GM23248 (cell line): Measurements from ENCODE around the gene MAP3K1. TPM values are rescaled to one million over a fixed set of nuclear protein-coding genes. Genes with fewer than 3 reads are reported as not detected.

ENCODE experiments used
- DNase-seq: peaks from one replicate; pipeline ENCODE4 v3.0.0-alpha.2; 2015
- H2AFZ ChIP-seq: fragments of 200-600 bp; sonication (generic); 2 replicates; pipeline ENCODE4 v1.6.1; 2016; ENCODE audit warnings: antibody characterized with exemption
- H3F3A ChIP-seq: fragments of 200-600 bp; sonication (generic); 2 replicates; pipeline ENCODE4 v1.6.1; 2016; ENCODE audit warnings: mild to moderate bottlenecking, antibody characterized with exemption, mixed run types; ENCODE audit not compliant: insufficient read depth
- H3K27ac ChIP-seq: fragments of 200-600 bp; sonication (generic); 2 replicates; pipeline ENCODE4 v1.5.1; 2016; ENCODE audit warnings: mild to moderate bottlenecking
- H3K27me3 ChIP-seq: fragments of 200-600 bp; sonication (generic); replicated peaks from 2 replicates; pipeline ENCODE4 v1.6.1; 2016; ENCODE audit warnings: mild to moderate bottlenecking; ENCODE audit not compliant: insufficient read depth
- H3K36me3 ChIP-seq: fragments of 200-600 bp; sonication (generic); 2 replicates; pipeline ENCODE4 v1.6.1; 2016; ENCODE audit warnings: low read depth, mild to moderate bottlenecking
- H3K4me1 ChIP-seq: fragments of 200-600 bp; sonication (generic); 2 replicates; pipeline ENCODE4 v1.6.1; 2016; ENCODE audit warnings: mild to moderate bottlenecking; ENCODE audit not compliant: insufficient read depth
- H3K4me2 ChIP-seq: fragments of 200-600 bp; sonication (generic); one replicate; pipeline ENCODE4 v1.6.1; 2016; ENCODE audit warnings: mild to moderate bottlenecking; ENCODE audit not compliant: unreplicated experiment
- H3K4me3 ChIP-seq: fragments of 200-600 bp; sonication (generic); 2 replicates; pipeline ENCODE4 v1.5.1; 2016; ENCODE audit warnings: mild to moderate bottlenecking
- H3K79me2 ChIP-seq: fragments of 200-600 bp; sonication (generic); 2 replicates; pipeline ENCODE4 v1.6.1; 2016; ENCODE audit warnings: mild to moderate bottlenecking; ENCODE audit not compliant: insufficient read depth
- H3K9ac ChIP-seq: fragments of 200-600 bp; sonication (generic); 2 replicates; pipeline ENCODE4 v1.6.1; 2016; ENCODE audit warnings: mild to moderate bottlenecking
- H3K9me2 ChIP-seq: fragments of 200-600 bp; sonication (generic); 2 replicates; pipeline ENCODE4 v1.6.1; 2016; ENCODE audit warnings: mixed run types, mild to moderate bottlenecking, moderate library complexity; ENCODE audit not compliant: insufficient read depth
- H3K9me3 ChIP-seq: fragments of 200-600 bp; sonication (generic); one replicate; pipeline ENCODE4 v1.6.1; 2017; ENCODE audit warnings: low read depth
- H4K20me1 ChIP-seq: fragments of 200-600 bp; sonication (generic); 2 replicates; pipeline ENCODE4 v1.6.0; 2016; ENCODE audit not compliant: insufficient read depth
- EZH2 ChIP-seq: fragments of 200-600 bp; sonication (generic); IDR thresholded peaks from 2 replicates; pipeline ENCODE4 v1.6.1; 2018; ENCODE audit warnings: antibody characterized with exemption, mild to moderate bottlenecking; ENCODE audit not compliant: insufficient read depth, poor library complexity, severe bottlenecking
- EZH2phosphoT487 ChIP-seq: fragments of 200-600 bp; sonication (generic); IDR thresholded peaks from 2 replicates; pipeline ENCODE4 v1.6.1; 2018; ENCODE audit warnings: antibody characterized with exemption, moderate library complexity, mild to moderate bottlenecking, low read depth; ENCODE audit not compliant: insufficient read depth
- WGBS, 2 experiments: methylation state at CpG; one replicate each; pipeline ENCODE4 v1.1.6; 2015 to 2017; ENCODE audit warnings: low lambda C conversion rate in 2 of 2, low coverage in 1 of 2; ENCODE audit errors: missing lambda C conversion rate in 2 of 2; 5-methylcytosine and 5-hydroxymethylcytosine counted together
- in situ Hi-C: fragments of 300-500 bp; cut with MboI; formaldehyde crosslinking; loops from 2 replicates; pipeline ENCODE4 v1.15.0; 2020
- polyA plus RNA-seq: library from polyadenylated mRNA; unstranded; fragments of >200 nt; fragmentation: Nextera tagmentation; extraction: Ambion mirVana; gene quantifications from 2 replicates; pipeline ENCODE4 v1.2.1, GENCODE V29; 2016
- total RNA-seq: library from RNA; depleted of rRNA; stranded (reverse); fragments of >200 nt; shearing (Covaris generic); gene quantifications from 2 replicates; pipeline ENCODE4 v1.2.3, GENCODE V29; 2014

The MAP3K1 gene
- total and polyA plus RNA-seq, 2 experiments from 2014 or later: 1.8 to 4.6 TPM

DNA sequence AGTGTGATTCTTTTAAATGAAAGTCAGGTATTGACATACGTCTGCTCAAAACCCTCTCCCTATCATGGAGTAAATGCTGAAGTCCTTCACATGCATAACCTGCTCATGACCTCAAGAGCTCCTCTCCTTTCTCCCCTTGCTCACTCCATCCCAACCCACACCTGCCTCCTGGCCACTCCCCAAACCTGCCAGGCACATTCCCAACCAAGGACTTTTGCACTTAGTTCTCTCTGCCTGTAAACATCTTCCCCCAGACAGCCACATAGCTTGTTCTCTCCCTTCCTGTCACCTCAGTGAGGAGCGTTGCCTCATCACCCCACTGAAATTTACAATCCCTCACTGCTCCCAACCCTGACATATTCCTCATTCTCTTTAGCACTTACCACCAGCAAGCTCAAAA, 102.7 kb downstream of the MAP3K1 start:
- in situ Hi-C loops: loop anchor here (25.0 kb wide), 1 partner anchor 1544 kb away; the partner anchor contains the start of gene PLK2

DNA sequence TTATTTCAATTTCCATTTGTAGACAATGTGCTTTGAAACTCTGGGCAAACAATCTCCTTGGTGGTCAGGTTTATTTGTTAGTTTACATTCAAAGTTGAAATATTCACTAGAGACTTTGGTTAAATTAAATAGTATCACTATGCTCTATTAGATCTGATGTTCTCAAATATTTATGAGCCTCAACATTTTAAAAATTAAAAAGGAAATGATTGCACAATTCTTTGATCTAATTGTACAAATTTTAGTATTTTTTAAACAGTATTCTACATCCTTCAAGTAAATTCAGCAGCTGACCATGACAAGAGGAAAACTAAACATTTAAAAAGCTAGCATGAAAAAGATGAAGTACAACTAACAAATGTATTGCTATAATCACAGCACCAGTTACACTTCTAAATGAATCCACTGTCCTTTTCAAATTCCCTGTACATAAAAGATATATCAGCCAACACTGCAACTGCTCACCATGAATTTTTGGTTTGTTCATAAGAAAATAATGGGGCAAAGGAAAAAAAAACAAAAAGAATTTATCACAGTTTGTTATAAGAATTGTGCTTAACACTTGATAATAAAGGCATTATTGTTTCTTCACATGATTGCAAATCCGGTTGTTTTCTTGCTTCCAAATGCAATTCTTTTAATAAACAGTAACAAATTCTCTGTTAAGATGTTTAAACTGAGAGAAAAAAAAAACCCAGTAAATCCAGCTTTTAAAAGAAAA, 104.8 kb downstream of the MAP3K1 start:
- H3K36me3 ChIP-seq: peaks cover 50% of the 10 kb centered on the region
- H3K4me1 ChIP-seq: no peaks in the 10 kb centered on the region
- no peak overlapping the region for H3K4me3 ChIP-seq
- H4K20me1 ChIP-seq: no peaks in the 10 kb centered on the region
- peaks cover 9% of the 10 kb centered on the region; the same call in 1 of the 2 replicates for H3F3A ChIP-seq
- H2AFZ ChIP-seq: no peak overlapping the region
- in situ Hi-C loops: loop anchor here (25.0 kb wide), 1 partner anchor 1542 kb away; the partner anchor contains the start of gene PLK2
- H3K79me2 ChIP-seq: peaks cover 7% of the 10 kb centered on the region; the same call in 1 of the 2 replicates
- 95 to 97% methylated on average over 1 of the region's 1 CpG for WGBS, 2 experiments
- H3K9ac ChIP-seq: no peak overlapping the region
- no peaks in the 10 kb centered on the region for H3K9me2 ChIP-seq
- no peak overlapping the region for H3K27ac ChIP-seq
- H3K27me3 ChIP-seq: no peaks in the 10 kb centered on the region
- no peak for DNase-seq
- TF ChIP-seq EZH2 (no peak), EZH2phosphoT487 (no peak)
- H3K4me2 ChIP-seq: no peak overlapping the region
- H3K9me3 ChIP-seq: no peaks in the 10 kb centered on the region

More for the DNA sequence above, 102.7 kb downstream of the MAP3K1 start:
- H3K27me3 ChIP-seq: no peaks in the 10 kb centered on the region
- H3K36me3 ChIP-seq: peaks cover 32% of the 10 kb centered on the region
- no peaks in the 10 kb centered on the region for H3K4me1 ChIP-seq
- peaks cover 9% of the 10 kb centered on the region; the same call in 1 of the 2 replicates for H3F3A ChIP-seq
- no peak overlapping the region for H3K27ac ChIP-seq
- 87 to 90% methylated on average over 2 of the region's 2 CpGs for WGBS, 2 experiments
- no peaks in the 10 kb centered on the region for H4K20me1 ChIP-seq
- H3K9ac ChIP-seq: no peak overlapping the region
- DNase-seq: no peak
- H3K9me3 ChIP-seq: no peaks in the 10 kb centered on the region
- H3K4me2 ChIP-seq: no peak overlapping the region
- H3K4me3 ChIP-seq: no peak overlapping the region
- no peaks in the 10 kb centered on the region for H3K9me2 ChIP-seq
- no peaks in the 10 kb centered on the region; the same call in 1 of the 2 replicates for H3K79me2 ChIP-seq
- TF ChIP-seq EZH2phosphoT487 (no peak), EZH2 (no peak)
- no peak overlapping the region for H2AFZ ChIP-seq

DNA sequence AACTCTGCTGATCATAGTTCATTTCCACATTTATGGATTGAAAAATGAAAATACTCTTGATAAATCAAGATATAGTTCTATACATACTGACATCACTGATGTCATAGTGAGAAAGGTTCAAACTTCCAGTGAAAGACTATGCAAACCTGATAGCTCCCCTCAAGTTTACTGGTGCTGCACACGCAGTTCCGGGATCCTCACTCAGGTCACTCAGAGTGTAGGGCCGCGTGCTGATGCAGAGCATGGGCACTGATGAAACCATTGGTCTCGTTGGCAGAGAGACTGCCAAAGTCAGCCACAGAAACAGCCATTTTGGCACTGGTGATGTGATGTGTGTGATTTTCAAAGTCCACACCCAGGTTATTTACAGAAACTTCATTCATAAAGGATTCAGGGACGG, 107.6 kb downstream of the MAP3K1 start:
- H3K4me2 ChIP-seq: no peak overlapping the region
- TF ChIP-seq EZH2 (no peak), EZH2phosphoT487 (no peak)
- H2AFZ ChIP-seq: no peak overlapping the region
- DNase-seq: no peak
- H3K4me3 ChIP-seq: no peak overlapping the region
- no peak overlapping the region for H3K9ac ChIP-seq
- peaks cover 77% of the 10 kb centered on the region for H3K36me3 ChIP-seq
- H3K79me2 ChIP-seq: peaks cover 8% of the 10 kb centered on the region; the same call in 1 of the 2 replicates
- H4K20me1 ChIP-seq: no peaks in the 10 kb centered on the region
- H3K9me3 ChIP-seq: no peaks in the 10 kb centered on the region
- H3F3A ChIP-seq: peaks cover 9% of the 10 kb centered on the region; the same call in 1 of the 2 replicates
- WGBS, 2 experiments: 90 to 92% methylated on average over 6 of the region's 6 CpGs
- no peaks in the 10 kb centered on the region for H3K4me1 ChIP-seq
- no peaks in the 10 kb centered on the region for H3K9me2 ChIP-seq
- in situ Hi-C loops: loop anchor here (25.0 kb wide), 1 partner anchor 1539 kb away; the partner anchor contains the start of gene PLK2
- no peak overlapping the region for H3K27ac ChIP-seq
- H3K27me3 ChIP-seq: no peaks in the 10 kb centered on the region

DNA sequence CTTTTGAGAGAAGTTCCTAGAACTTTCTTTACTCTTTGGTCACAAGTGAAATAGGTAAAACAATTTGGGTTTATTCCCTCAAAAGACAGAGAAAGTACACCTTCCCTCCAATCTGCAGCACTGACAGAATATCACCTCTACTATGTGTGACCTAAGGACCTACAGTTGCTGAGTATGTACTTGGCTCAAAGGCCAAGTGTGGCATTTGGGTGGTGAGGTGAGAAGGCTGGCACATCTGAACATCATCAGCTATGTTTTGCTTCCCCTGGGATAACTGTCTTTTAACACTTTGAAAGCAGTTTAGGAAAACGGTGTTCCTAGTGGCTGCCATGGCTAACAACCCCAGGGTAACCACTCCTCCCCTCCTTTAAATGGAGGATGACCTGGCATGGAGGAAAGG, 119.0 kb downstream of the MAP3K1 start:
- in situ Hi-C loops: no loop called here
- H3K36me3 ChIP-seq: peaks cover 96% of the 10 kb centered on the region
- no peak for DNase-seq

More for the DNA sequence above, 119.0 kb downstream of the MAP3K1 start:
- Histone ChIP-seq H3K9me2 (no peaks in the 10 kb centered on the region), H3K9me3 (no peaks in the 10 kb centered on the region), H3K4me2 (no peak overlapping the region), H3K9ac (no peak overlapping the region), H3K27me3 (no peaks in the 10 kb centered on the region), H3K4me1 (no peaks in the 10 kb centered on the region), H3F3A (0 out of 2 replicates have a peak, but pooled peaks cover 4% of the 10 kb centered on the region), H2AFZ (no peak overlapping the region), H4K20me1 (no peaks in the 10 kb centered on the region), H3K79me2 (0 out of 2 replicates have a peak, but pooled peaks cover 6% of the 10 kb centered on the region), H3K27ac (no peak overlapping the region), H3K4me3 (no peak overlapping the region)
- WGBS, 2 experiments: 91 to 93% methylated on average over 1 of the region's 1 CpG
- TF ChIP-seq EZH2 (no peak), EZH2phosphoT487 (no peak)
